PC-9 (cell line): Measurements from ENCODE around the gene AMOTL1. TPM values are rescaled to one million over a fixed set of nuclear protein-coding genes. Genes with fewer than 3 reads are reported as not detected.

Experiments used
- BruUV-seq: library from RNA; stranded (reverse); fragments of 400-500 nt; replicated peaks from 2 replicates; lab custom pipeline; 2021; lab: Mats Ljungman, UMichigan
- CTCF ChIA-PET: fragments of 300-600 bp; sonication (Branson Sonifier 250); formaldehyde crosslinking; loops from one replicate; lab custom pipeline; 2022; ENCODE audit warnings: antibody characterized with exemption; lab: Charles Lee
- POLR2A ChIA-PET: fragments of 300-600 bp; sonication (Branson Sonifier 250); formaldehyde crosslinking; loops from one replicate; lab custom pipeline; 2022; ENCODE audit warnings: antibody characterized with exemption; ENCODE audit not compliant: unreplicated experiment; lab: Charles Lee
- DNase-seq, 2 experiments: peaks; one replicate each; pipeline versions ENCODE4 v3.0.0 to v3.0.0-alpha.2; 2015 to 2022; ENCODE audit warnings: mixed read lengths in 1 of 2
- H2AFZ ChIP-seq: fragments of 200-600 bp; sonication (generic); 2 replicates; pipeline ENCODE4 v1.8.1; 2017; ENCODE audit warnings: antibody characterized with exemption
- H3F3A ChIP-seq: fragments of 200-600 bp; sonication (generic); 2 replicates; pipeline ENCODE4 v1.8.1; 2017; ENCODE audit warnings: antibody characterized with exemption, mild to moderate bottlenecking, low read depth; ENCODE audit not compliant: insufficient read depth
- H3K27ac ChIP-seq: fragments of 200-600 bp; sonication (generic); 2 replicates; pipeline ENCODE4 v1.6.1; 2016; ENCODE audit warnings: mixed run types
- H3K27me3 ChIP-seq: fragments of 200-600 bp; sonication (generic); 2 replicates; pipeline ENCODE4 v1.6.1; 2016; ENCODE audit warnings: low read depth, mixed run types; ENCODE audit not compliant: insufficient read depth
- H3K36me3 ChIP-seq: fragments of 200-600 bp; sonication (generic); 2 replicates; pipeline ENCODE4 v1.6.1; 2016; ENCODE audit warnings: low read depth, mixed run types
- H3K4me1 ChIP-seq: fragments of 200-600 bp; sonication (generic); replicated peaks from 2 replicates; pipeline ENCODE4 v1.6.1; 2016; ENCODE audit warnings: mixed run types; ENCODE audit not compliant: insufficient read depth
- H3K4me2 ChIP-seq: fragments of 200-600 bp; sonication (generic); 2 replicates; pipeline ENCODE4 v1.6.1; 2017; ENCODE audit warnings: mixed run types
- H3K4me3 ChIP-seq: fragments of 200-600 bp; sonication (generic); 2 replicates; pipeline ENCODE4 v1.6.1; 2016; ENCODE audit warnings: mixed run types
- H3K79me2 ChIP-seq: fragments of 200-600 bp; sonication (generic); 2 replicates; pipeline ENCODE4 v1.6.1; 2017; ENCODE audit warnings: low read depth, mixed run types
- H3K9me2 ChIP-seq: fragments of 200-600 bp; sonication (generic); 2 replicates; pipeline ENCODE4 v1.8.1; 2017; ENCODE audit warnings: mild to moderate bottlenecking; ENCODE audit not compliant: insufficient read depth
- H3K9me3 ChIP-seq: fragments of 200-600 bp; sonication (generic); 2 replicates; pipeline ENCODE4 v1.8.1; 2016; ENCODE audit warnings: low read depth; ENCODE audit not compliant: insufficient read depth
- H4K20me1 ChIP-seq: fragments of 200-600 bp; sonication (generic); 2 replicates; pipeline ENCODE4 v1.8.1; 2017; ENCODE audit not compliant: insufficient read depth
- EZH2 ChIP-seq: fragments of 200-600 bp; sonication (generic); IDR thresholded peaks from 2 replicates; pipeline ENCODE4 v1.8.0; 2017; ENCODE audit warnings: antibody characterized with exemption, low read depth
- intact Hi-C: fragments of 100-400 bp; cut with micrococcal nuclease; formaldehyde crosslinking; loops from one replicate; pipeline ENCODE4 v1.10.0; 2022; ENCODE audit not compliant: unreplicated experiment
- total RNA-seq: library from RNA; stranded (reverse); gene quantifications from 2 replicates; pipeline ENCODE4 v1.2.3, GENCODE V29; 2021
- TF ChIP-seq, protein P1 (sequence below): fragments of 200-600 bp; sonication (generic); conservative IDR thresholded peaks from 2 replicates; pipeline ENCODE4 v1.6.1; 2017; ENCODE audit warnings: mixed run types, antibody characterized with exemption, mild to moderate bottlenecking, moderate library complexity

Gene AMOTL1
- total RNA-seq, 1 experiment from 2014 or later: 60.5 TPM

DNA sequence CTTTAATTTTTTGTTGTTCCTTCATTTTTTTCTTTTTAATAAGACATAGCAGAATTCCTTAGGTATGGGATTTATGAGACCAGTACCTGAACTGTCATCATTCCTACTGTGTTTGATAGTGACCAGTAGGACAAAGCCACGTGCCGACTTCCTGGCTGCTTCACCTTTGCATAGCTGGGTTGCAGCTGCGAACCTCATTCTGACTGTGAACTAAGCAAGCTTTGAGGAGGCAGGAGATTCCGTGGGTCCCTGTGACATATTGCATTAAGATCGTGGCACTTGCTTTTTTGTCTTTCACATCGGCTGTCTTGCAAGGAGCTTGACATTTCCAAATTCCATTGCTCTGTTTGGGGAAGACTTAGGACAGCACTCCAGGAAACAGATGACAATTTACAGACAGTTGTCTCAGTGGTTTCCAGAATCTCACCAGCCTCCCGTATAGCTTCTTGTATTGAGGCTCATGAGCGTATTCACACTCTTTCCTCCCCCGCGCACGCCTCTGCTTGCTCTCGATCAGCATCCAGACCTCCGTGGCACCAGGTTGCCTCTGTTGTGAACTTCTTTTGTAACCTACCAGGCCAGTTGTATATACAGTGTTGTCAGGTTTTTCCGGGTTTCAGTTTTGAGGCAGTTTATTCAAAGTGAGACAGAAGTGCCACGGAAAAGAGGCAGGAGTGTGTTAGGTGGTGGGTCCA, 103.5 kb downstream of the AMOTL1 start:
- Histone ChIP-seq H3F3A (peaks cover 24% of the 10 kb centered on the region; the same call in 1 of the 2 replicates), H3K36me3 (peaks cover 67% of the 10 kb centered on the region)
- POLR2A ChIA-PET: interaction anchor here (0.6 kb wide), 1 partner anchor 19 kb away, joined by 3 read pairs; no protein-coding TSS in a partner anchor

DNA sequence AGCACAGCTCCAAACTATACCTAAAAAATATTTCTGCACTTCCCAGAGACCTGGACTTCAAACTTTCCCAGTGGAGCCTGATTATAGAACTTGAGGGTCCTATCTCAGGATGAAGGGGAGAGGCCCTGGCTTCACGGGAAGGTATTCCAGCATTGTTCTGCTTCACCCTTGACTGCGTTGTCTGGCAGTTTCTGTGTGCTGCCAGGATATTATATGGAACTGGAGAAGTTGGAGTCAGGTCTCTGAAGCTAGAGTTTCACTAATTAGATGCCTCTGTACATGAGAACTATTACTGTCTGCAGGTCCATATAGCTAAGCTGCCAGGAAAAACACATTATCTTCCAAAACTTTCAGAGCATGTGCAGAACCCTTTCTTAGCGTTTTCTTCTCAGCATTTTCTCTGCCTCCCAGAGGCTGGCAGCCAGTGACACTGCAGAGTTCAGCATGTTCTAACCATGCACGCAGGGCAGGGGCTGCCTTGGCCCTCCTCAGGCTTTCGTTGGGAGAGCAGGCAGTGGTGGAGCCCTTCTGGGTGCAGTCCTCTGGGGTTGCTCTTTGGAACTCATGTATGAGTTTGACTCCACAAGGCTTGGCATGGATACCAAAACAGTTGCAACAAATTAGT, 105.9 kb downstream of the AMOTL1 start:
- H3K4me2 ChIP-seq: no peak overlapping the region
- H3K36me3 ChIP-seq: peaks cover 79% of the 10 kb centered on the region
- H2AFZ ChIP-seq: no peak overlapping the region
- no peaks in the 10 kb centered on the region for H3K79me2 ChIP-seq
- peaks cover 36% of the 10 kb centered on the region for H3F3A ChIP-seq
- H4K20me1 ChIP-seq: peaks cover 2% of the 10 kb centered on the region
- peaks cover 11% of the 10 kb centered on the region for H3K4me1 ChIP-seq
- no peak overlapping the region for H3K27ac ChIP-seq
- TF ChIP-seq EZH2: no peak
- TF ChIP-seq, protein P1, sequence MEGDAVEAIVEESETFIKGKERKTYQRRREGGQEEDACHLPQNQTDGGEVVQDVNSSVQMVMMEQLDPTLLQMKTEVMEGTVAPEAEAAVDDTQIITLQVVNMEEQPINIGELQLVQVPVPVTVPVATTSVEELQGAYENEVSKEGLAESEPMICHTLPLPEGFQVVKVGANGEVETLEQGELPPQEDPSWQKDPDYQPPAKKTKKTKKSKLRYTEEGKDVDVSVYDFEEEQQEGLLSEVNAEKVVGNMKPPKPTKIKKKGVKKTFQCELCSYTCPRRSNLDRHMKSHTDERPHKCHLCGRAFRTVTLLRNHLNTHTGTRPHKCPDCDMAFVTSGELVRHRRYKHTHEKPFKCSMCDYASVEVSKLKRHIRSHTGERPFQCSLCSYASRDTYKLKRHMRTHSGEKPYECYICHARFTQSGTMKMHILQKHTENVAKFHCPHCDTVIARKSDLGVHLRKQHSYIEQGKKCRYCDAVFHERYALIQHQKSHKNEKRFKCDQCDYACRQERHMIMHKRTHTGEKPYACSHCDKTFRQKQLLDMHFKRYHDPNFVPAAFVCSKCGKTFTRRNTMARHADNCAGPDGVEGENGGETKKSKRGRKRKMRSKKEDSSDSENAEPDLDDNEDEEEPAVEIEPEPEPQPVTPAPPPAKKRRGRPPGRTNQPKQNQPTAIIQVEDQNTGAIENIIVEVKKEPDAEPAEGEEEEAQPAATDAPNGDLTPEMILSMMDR: no peak
- intact Hi-C loops: no loop called here
- H3K4me3 ChIP-seq: no peak overlapping the region
- no peak for DNase-seq
- BruUV-seq: TSS peak; percentile 7
- CTCF ChIA-PET: no interaction called here
- H3K9me2 ChIP-seq: no peaks in the 10 kb centered on the region
- no peaks in the 10 kb centered on the region for H3K9me3 ChIP-seq
- no peaks in the 10 kb centered on the region for H3K27me3 ChIP-seq
- POLR2A ChIA-PET: no interaction called here

More for the DNA sequence above, 103.5 kb downstream of the AMOTL1 start:
- Histone ChIP-seq H2AFZ (no peak overlapping the region), H3K4me1 (no peaks in the 10 kb centered on the region), H3K9me2 (no peaks in the 10 kb centered on the region), H3K27ac (no peak overlapping the region), H3K4me3 (no peak overlapping the region), H3K9me3 (no peaks in the 10 kb centered on the region), H4K20me1 (peaks cover 2% of the 10 kb centered on the region), H3K27me3 (no peaks in the 10 kb centered on the region), H3K4me2 (no peak overlapping the region), H3K79me2 (no peaks in the 10 kb centered on the region)
- intact Hi-C loops: no loop called here
- no peak for TF ChIP-seq EZH2
- TF ChIP-seq, protein P1: no peak
- no TSS peak for BruUV-seq
- CTCF ChIA-PET: no interaction called here
- no peak for DNase-seq

GRCh38 chr11:94876222-94876621, 108.1 kb downstream of the AMOTL1 start:
- 0 out of 2 replicates have a peak, but pooled peaks cover 9% of the 10 kb centered on the region for H3K79me2 ChIP-seq
- H3K27ac ChIP-seq: no peak overlapping the region
- H3F3A ChIP-seq: peaks cover 47% of the 10 kb centered on the region
- peaks cover 71% of the 10 kb centered on the region for H3K36me3 ChIP-seq
- H2AFZ ChIP-seq: no peak overlapping the region
- POLR2A ChIA-PET: interaction anchor here (0.5 kb wide), 1 partner anchor 292 kb away, joined by 11 read pairs; no protein-coding TSS in a partner anchor
- H3K9me3 ChIP-seq: no peaks in the 10 kb centered on the region
- no TSS peak for BruUV-seq
- H3K9me2 ChIP-seq: no peaks in the 10 kb centered on the region
- no peaks in the 10 kb centered on the region; the same call in 1 of the 2 replicates for H4K20me1 ChIP-seq
- no peak for TF ChIP-seq EZH2
- TF ChIP-seq, protein P1: no peak
- H3K4me3 ChIP-seq: no peak overlapping the region
- no peak for DNase-seq
- intact Hi-C loops: loop anchor here (5.0 kb wide), 1 partner anchor 109 kb away; the partner anchor contains the start of gene AMOTL1
- H3K27me3 ChIP-seq: no peaks in the 10 kb centered on the region
- CTCF ChIA-PET: interaction anchor here (1.0 kb wide), 1 partner anchor 114 kb away, joined by 3 read pairs; no protein-coding TSS in a partner anchor
- H3K4me1 ChIP-seq: peaks cover 27% of the 10 kb centered on the region
- H3K4me2 ChIP-seq: no peak overlapping the region
